HG03575 (cell line): Measurements from ENCODE around the gene SMOC2.

ENCODE experiments used
- ATAC-seq: cut with Tn5 transposase; IDR thresholded peaks from one replicate; pipeline ENCODE4 v1.9.1; 2021; ENCODE audit not compliant: unreplicated experiment, insufficient number of reproducible peaks, low FRiP score; ENCODE audit errors: extremely low read depth

The SMOC2 gene

DNA sequence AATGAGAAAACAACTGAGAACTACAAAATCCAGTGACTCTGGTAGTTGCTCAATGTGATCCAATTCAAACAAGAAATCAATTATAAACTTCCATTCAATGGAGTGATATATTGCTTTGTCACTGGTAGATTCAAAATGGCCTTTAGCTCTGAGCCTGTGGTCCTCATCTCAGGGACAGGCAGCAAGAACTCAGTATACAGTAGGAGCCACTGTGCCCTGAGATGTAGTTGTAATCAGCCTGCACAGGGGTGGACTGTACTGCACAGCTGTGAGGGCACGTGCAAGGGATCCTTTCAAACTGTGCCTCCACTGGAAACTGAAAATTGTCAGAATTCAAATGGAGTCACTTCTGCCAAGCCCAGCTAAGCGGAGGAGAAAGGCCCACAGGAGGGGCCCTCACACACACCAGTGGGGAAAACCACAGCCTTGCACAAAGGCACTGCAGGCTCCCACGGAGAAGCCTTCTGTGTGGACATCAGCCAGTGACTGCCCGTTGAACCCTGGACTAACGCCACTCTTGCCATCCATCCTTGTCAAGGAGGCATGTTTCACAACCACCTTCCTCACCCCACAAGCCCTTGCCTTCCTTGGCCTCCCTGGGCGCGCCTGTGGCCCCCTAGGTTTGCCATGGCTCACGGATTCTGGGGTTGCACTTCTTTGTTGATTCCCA, 186.7 kb downstream of the SMOC2 start:
- no peak for ATAC-seq

DNA sequence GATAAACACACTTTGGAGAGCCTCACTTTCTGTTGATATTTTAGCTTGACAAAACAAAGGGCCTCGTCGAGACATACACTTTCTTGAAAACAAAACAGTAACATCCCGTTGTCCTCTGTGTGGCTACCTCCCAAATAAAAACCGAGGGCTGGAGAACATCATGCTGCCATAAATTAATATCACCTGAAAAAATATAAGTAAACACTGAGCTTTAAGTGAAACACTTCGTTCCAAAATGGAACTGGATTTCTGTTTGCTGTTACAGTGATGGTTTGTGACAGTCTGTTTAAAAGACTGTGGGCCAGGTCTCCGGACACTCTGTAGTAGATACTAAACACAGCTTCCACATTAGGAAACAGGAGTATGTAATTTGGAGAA, 187.2 kb downstream of the SMOC2 start:
- no peak for ATAC-seq

DNA sequence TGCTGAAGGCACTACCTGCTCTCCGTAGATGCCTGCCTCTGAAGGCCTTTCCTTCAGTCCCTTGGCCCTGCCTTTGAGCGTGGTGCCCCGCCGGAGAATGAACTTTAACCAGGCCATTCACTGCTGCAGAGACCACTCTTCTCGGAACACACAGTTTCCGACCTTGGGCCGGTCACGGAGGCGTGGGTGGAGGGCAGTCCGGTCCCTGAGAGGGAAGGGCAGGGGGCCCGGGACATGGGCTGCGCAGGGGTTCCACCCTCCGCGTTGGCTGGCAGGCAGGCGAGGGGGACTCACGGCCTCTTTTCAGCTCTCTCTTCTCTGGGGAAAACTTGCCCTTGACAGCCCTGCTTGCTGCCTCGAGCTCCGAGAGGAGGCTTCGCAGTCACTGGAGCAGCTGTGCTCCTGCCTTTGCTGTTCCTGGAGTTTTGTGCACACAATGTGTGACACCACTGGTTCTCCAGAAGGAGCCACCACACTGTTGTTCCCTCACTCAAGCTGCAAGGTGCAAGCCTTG, 187.8 kb downstream of the SMOC2 start:
- no peak for ATAC-seq

DNA sequence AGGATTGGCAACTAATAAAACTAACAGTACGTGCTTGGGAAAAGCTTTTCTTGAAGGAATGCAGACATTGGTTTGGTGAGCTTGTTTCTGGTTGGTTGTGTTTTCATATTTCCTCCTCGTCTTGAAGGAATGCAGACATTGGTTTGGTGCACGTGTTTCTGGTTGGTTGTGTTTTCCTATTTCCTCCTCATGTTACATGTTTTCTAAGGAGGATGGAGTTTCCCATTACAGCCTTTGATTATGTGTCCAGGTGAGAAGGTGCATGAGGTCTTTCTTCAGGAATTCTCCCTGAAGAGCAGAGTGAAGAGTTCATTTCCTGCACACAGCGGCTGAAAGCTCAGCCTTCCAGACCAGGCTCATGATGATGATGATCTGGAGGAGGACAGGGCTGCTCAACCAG, 190.6 kb downstream of the SMOC2 start:
- no peak for ATAC-seq

DNA sequence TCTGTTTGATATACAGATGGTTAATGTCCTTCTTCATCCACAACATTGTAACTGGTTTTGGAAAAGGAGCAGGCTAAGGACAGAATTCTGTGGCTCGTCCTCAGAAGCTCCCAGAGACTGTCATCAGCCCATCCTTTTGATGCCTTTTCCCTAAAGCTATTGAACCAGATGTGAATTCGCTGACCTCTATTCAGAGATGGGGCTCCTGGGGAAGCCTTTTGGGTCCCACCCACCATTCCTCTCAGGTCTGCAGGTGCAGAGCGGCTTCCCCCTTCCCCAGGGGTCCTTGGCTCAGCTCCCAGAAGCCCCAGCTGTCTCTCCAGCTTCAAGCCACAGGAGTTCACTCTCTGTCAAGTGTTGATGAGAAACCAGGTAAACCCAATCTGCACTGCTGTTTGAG, 191.7 kb downstream of the SMOC2 start:
- ATAC-seq: no peak

DNA sequence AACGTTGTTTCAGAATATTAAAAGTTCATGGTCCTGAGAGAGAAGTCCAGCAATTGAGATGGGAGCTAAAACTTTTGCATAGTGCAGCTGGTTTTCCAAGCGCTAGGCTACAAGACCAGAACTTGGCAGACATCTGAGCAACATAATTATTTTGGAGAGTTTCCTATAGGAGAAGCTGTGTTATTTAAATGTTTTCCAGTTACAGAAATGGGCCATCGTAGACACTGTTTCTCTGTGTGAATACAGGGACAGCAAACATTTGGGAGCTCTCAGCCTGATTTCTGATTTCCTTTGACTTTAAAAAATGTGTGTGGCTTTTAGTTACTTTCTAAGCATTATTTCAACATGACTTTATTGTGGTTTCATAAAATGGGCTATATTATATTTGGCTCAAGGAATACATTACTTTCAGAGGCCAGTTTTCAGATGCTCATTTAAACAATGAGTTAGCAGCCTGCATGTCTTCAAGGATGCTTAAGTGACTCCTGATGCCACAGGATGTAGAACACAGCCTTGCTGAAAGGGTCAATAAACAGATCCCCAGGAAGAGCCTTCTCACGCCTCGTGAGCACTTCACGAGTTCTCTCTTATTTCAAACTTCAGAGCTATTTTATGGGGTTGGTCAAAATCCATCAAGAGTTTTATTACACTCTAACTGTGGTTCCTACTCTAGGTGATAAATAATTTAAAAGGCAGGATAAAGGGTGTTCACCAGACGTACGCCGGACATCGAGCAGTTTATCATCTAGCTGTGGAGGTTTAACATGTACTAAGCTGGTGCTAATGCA, 193.8 kb downstream of the SMOC2 start:
- no peak for ATAC-seq

DNA sequence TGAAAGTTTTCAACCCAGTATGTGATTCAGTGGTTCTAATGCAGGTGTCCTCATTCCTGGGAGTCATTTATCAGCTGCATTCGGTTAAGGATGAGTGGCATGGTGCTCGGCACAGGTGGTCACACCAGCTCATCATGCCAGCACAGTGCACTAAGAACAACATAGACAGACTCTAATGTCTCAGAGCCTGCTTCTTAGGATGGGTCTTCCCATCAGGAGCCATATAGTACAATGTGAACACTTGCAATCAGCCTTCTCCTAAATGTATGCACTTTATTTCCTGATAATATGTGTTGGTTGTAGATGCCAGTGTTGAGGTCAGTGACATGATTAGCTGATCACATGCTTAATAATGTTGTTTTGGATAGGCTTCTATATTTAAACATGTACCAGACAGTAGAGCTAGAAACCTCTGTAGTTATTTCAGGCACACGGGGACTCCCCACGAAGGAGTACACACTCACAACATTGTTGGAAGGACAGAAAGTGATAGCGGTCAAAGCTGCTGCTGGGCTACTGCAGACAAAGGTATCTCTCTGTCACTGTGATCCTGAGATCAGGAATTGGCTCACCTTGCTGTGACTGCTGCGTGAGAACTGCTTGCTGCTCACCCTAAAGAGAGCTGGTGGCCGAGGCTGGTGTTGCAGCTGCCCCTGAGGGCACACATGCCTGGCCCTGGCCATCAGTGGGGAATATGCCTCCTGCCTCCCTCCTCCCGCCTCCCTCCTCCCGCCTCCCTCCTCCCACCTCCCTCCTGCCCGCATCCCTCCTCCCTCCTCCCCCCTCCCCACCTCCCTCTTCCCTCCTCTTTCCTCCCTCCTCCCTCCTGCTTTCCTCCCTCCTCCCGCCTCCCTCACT, 195.4 kb downstream of the SMOC2 start:
- no peak for ATAC-seq

DNA sequence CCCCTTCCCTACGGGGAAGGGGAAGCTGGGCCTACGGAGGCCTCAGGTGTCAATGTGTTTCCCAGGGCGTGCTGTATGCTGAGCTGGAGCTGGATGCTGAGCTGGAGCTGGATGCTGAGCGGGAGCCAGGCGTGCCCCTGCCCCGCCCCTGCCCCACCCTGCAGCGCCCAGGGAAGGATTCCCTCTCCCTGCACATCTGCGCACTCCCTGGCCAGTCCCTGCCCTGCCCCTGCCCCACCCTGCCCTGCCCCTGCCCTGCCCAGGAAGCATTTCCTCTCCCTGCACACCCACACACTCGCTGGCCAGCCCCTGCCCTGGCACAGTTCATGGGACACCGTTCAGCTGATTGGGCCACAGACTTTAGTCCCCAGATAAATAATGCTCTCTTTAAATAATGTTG, 196.8 kb downstream of the SMOC2 start:
- ATAC-seq: no peak

DNA sequence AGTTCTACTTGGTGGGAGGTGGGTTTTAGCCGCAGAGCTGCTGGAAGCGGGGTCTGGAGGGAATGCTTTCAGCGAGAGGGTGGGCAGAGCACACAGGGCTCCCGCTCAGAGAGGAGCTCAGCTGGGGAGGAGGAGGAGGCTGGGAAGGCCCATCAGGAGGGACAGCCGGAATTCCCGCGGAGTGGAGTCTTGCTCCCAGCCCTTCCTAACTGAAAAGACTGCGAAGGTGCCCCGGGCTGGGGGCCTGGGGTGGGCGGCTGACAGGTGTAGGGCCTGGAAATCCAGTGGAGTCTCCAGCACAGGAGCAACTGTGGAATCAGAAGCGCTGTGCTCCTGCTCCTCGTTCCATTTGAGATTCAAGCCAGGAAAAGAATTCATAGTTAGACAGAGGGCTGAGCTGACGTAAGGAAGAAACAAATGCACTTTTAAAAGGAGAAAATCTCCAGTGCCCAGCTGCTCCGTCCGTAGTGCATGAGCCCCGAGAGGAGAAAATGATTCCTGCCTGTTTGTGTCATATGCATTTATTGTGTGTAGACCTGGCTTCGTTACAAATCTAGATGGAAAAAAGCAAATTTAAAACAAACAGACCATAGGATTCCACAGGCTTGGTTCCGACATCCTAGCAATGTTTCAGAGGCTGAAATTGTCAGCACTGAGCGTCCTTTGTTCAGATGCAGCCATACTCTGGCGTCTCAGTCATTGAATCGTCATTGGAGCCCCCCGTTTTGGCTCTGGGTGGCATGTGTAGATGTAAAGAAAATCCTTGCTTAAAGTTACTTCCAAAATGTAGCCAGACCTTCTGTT, 197.7 kb downstream of the SMOC2 start:
- ATAC-seq: no peak

DNA sequence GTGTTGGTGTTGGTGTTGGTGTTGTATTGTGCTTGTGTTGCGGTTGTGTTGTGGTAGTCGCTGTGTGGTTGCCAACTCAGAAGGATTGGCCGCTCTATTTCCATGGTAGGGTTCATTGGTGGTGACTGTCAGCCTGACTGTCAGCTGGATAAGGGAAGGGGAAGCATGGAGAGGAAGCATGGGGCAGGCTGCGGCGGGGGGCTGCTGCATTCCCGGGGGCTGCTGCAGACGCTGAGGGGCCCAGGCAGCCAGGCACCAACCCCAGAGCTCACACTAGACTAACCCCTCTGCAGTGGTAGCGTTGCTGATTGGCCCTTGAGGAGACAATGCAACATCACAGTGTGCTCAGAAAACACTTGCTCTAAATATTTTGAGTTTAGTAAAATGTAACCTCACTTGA, 199.2 kb downstream of the SMOC2 start:
- no peak for ATAC-seq

DNA sequence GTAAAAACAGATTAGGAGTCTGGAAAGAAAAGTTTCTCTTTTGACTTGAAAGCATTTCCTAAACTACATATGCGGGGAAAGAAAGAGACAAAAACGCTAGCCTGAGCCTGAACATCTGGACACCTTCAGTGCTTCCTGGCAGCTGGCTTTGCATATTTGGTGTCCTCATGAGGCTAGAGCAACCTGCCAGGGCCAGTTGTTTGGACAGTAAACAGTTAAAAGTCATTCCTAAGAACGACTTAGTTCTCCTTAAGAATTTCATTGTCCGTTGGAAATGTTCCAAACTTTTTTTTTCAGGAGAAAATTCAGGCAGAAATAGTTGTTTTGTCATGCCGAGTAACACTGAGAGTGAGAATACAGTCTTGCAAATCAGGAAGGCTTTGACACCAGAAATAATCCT, 199.8 kb downstream of the SMOC2 start:
- ATAC-seq: no peak

DNA sequence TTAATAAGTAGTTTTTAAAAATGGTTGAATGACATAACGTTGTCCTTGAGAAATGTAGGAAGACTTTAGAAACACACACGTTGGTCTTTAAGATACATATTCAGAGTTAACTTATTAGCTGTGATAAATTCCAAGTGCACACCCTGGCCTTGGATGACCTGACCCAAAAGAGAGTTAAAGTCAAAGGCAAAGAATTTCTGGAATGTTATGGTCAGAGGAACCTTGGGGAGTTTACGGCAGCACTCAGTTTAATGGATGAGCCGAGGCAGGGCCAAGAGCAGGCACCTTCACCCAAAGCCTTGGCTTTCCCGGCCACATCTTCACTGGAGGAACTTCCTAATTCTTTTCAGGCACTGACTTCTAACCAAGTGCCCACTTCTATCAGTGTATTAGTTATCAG, 200.5 kb downstream of the SMOC2 start:
- no peak for ATAC-seq

DNA sequence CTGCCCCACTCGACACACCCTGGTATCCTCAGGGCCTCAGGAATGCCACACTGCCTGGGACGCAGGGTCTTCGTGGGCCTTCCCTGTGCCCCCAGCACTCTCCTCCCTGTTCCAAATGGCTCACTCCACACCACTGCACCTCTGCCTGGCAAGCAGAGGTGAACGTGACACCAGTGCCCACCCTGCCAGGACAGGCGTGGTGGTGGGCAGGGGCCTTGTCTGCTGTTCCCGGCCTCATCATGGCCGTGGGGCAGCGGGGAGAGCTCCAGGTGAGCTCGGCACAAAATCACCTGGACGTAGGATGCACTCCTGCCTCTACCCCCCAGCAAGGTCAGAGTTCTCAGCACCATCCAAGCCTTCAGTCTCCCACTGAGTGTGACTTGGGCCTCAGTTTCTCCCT, 202.4 kb downstream of the SMOC2 start:
- no peak for ATAC-seq

DNA sequence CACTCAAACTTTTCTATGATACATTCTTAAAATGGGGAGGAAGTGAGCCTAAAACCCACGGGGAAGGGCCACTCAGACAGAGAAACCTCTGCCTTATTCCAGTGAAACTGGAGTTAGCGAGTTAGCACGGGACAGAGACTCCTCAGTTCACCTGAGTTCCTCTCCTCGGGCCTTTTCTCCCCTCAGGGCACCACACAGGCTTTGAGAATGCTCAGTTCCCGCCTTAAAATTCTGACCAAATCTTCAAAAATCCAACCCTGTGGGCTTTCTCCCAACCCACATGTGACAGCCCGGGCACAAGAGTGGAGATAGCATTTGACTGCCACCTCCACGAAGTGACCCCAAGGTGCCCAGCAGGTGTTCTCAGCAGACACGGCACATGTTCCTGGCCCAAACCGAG, 204.3 kb downstream of the SMOC2 start:
- no peak for ATAC-seq

DNA sequence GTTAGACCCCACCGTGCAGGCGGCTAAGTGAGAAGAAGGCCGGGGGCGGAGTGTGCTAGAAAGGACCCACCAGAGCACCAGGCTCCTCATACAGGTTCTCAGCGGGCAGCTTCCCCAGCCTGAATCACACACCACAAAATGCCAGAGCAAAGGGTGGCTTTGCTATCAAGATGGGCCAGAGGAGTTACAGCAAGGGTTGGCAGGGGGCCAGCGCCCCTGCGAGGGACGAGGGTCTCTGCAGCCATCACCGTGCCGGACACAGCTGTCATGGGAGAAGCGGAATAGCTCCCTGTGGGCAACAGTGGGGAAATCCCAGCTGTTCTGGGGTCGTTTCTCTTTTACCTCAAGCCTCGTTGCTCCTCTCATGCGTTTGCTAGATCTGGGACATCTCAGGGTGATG, 206.3 kb downstream of the SMOC2 start:
- ATAC-seq: no peak

DNA sequence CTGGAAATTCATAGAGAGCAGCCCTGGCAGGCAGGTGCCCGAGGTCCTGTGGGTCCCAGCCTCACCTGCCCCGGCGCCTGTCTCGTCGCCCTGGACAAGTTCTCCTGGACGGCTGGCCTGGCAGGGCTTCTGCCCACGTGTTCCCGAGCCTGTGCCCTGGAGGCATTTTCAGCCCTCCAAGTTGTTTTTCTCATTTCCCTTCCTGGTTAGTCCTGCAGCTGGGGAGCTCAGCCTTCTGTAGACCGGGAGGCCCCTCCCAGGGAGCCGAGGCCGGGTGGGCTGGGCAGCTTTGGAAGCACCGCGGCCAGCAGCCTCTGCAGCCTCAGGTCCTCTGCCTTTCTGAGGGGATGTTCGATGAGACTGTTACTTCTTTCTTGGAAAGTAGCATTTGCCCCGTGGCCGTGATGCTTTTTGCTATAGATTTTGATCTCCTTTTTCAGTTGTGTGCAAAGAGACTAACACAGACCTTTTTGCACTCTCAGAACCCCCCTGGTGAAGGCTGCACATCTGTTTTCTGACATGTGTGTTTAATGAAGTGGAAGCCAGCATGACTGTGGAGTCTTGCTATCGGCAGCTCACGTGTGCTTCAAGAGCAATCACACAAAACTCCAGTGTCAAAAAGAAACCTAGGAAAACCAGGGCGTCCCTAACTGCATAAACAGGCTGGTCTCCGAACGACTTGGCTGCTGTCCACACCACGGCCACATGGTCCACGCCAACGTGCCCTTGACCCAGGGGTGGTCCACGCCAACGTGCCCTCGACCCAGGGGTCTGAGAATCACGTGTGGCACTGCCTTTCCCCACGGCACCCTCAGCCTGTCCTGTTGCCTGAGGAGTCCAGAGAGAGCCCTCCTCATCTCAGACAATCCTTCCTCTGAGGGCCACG, 207.5 kb downstream of the SMOC2 start:
- ATAC-seq: no peak

DNA sequence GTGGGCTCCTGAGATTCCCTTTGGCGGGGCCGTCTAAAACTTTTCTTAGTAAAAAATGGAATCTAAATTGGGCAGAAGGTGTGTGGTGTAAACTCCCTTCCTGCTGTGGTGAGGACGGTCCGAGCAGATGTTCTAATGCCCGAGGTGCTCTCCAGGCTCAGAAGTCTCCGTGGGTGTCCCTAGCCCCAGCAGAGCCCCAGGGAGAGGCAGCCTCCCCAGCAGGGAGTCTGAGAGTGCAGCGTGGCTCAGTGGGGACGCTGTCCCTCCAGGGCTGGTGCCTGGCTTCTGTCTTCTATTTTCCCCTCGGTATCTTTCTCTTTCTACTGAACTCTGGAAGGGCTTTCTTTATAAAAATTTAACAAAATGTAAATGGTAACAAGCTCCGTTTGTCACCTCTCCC, 208.2 kb downstream of the SMOC2 start:
- ATAC-seq: no peak

DNA sequence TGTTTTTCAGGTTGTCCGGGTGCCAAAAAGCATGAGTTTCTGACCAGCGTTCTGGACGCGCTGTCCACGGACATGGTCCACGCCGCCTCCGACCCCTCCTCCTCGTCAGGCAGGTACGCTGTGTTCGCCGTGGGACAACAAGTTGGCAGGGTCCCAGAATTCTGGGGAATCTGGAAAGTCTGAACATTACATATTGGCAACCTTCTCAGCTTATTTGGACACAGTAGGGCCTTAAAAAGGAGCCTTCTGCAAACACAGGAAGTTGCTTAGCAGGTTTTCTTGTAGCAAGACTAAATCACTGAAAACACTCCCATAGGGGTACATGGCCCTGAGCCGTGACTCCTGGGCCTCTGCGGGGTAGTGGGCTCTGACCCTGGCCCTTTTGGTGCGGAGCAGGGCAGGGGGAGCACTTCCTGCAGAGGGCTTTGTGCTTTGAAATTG, 209.7 kb downstream of the SMOC2 start:
- ATAC-seq: no peak
